CD4-positive, alpha-beta T cell treated with Interleukin-17A for 1 hour (primary cell): ENCODE results near the gene LMO4.

Experiments used
- DNase-seq: peaks from one replicate; pipeline ENCODE4 v3.0.0-alpha.2; 2020

Gene LMO4

GRCh38 chr1:87329051-87329525 is 408 bp downstream of the LMO4 start:
- peak; percentile 34 for DNase-seq

- peak; percentile 40 for DNase-seq
Measured at GRCh38 chr1:87329526-87330056, 911 bp downstream of the LMO4 start.

DNA sequence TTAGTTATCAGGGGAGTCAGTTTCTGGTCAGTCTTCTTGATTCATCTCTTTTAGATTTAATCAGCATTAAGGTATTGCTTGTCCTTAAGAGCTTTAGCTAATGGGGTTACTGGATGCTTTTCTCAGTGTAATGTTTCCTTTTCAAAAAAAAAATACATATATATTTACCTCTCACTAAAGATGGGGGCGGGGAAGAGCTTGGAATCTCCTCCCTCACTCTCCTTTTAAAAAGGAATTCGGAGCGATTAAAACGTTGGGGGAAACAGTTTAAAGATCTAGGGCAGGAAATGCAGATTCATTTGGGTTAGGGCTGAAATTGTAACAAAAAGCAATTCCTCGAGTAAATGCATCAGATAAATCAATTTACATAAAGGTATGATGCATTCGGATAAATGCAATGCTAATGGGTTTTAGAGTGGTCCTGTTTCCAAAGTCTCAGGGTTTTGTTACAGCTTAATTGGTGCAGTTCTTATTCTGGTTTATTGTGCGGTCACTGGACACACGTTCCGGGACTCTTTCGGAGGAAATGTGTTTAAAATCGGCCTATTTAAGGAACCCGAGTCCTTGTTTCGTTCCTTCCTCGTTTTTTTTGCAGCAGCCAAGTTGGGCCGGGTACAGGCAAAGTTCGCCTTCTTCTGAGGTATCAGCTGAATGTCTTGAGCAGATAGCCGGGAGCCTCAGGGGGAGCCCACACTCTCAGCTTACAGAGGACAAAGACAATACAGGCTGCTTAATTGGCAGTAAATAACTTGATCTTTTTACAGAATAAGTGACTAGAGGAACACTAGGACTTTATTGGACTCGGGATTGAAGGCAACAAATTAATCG is 1.6 kb downstream of the LMO4 start:
- DNase-seq: peak; percentile 18

- DNase-seq: no peak
Measured at GRCh38 chr1:87330885-87331364, 2.2 kb downstream of the LMO4 start.

GRCh38 chr1:87331365-87332241 is 2.9 kb downstream of the LMO4 start:
- DNase-seq: peak; percentile 78

- peak; percentile 50 for DNase-seq
Measured at GRCh38 chr1:87333692-87334347, 5.1 kb downstream of the LMO4 start.

GRCh38 chr1:87334351-87335174 is 5.9 kb downstream of the LMO4 start:
- no peak for DNase-seq

DNA sequence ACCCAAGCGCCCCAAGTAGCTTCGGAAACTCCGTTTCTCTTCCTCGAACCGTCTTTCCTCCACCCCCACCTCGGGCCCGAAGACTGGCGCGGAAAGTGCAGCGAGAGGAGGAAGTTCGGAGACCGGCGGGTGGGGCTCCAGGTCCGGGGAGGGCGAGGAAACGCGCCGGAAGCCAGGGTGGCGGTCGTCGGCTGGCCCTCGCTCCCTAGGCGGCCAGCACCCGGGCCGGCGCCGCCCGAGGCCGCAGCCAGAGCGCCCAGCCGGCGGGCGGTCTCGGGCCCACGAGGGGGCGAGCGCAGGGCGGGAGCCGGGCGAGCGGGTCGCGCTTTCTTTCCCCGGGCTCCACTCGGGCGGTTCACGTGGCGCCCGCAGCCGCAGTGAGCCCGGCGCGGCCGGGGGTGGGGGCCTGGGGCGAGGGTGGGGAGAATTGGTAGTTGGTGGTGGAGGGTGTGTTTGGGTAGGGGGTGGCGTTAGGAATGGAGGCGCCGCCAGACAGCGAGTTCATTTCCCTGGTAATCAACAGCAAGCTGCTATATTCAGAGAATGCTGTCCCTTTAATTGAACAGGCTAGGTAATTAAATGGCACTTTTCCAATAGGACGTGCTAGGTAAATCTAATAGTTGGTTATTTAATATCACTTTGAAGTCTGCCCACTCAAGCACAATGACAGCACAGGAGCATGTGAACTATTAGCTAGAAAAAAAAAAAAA is 6.7 kb downstream of the LMO4 start:
- DNase-seq: peak; percentile 69

DNA sequence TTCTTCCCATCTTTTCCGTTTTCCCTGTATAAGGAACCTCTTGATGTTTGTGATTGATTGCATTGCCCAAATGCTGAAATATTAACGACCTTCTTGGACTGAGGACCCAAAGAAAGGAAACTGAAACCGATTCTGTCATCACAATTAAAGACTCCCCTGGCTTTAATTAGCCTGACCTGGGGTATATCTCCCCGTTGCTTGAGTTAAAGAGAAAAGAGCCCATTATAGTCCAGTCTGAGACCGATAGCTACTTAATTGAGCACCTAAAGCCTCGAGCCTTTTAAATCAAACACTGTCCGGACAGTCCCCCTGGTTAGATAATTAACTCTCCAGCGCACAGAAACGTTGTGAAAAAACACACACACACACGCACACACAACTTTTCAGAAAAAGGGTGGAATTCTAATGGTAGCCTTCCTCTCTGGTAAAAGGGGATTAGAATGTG is 8.0 kb downstream of the LMO4 start:
- DNase-seq: no peak

DNA sequence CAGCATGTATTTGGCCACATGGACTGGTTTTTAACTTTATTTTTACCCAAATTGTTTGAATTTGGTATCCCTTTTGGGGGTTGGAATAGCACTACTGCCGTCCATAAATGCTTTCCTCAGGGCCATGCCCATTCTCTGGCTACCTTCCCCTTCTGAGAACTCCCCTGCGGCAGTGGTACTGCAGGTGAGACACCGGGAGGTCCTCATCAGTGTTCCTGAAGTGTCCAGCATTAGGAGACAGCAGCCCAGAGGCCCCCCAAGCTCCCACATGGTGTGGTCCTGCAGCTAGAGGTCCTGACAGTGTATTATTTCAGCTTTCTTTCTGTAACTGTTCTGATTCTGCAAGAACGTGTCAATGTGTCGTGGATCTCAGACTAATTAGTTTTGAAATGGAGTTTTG is 8.9 kb downstream of the LMO4 start:
- DNase-seq: no peak

DNA sequence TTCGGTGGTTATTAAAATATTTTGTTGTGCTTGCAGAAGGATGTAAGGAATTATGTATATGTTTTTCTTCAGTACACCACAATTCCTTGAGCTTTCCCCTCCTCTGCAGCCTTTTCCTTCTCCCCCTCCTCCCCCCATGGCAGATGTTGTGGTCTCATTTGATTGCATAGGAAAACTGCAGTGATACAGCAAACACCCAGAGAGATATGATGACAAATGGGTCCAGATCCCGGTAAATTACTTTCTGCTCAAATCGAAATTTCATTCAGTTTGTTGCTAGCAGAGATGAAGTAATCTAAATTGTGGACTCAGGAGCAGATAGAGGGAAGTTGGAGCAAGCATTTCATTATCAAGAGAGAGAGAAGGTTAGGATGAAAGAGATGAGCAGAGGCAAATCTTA is 9.9 kb downstream of the LMO4 start:
- DNase-seq: no peak

DNA sequence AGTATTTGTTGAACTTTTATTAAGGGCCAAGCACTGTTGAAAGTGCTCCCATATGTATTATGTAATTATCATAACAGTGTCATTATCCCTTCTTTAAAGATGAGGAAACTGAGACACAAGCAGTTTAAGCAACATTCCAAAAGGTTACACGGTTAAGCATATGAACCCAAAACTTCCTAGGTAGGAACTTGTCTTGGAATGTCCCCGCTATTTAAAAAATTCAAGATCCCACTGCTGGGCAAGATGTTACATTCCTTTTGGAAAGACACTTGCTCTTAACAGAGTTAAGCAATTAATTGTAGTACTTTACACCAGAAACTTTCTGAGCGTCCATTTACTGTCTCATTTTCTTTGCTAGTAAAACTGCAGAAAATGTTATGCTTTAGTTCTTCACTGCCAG is 15.6 kb downstream of the LMO4 start:
- no peak for DNase-seq

DNA sequence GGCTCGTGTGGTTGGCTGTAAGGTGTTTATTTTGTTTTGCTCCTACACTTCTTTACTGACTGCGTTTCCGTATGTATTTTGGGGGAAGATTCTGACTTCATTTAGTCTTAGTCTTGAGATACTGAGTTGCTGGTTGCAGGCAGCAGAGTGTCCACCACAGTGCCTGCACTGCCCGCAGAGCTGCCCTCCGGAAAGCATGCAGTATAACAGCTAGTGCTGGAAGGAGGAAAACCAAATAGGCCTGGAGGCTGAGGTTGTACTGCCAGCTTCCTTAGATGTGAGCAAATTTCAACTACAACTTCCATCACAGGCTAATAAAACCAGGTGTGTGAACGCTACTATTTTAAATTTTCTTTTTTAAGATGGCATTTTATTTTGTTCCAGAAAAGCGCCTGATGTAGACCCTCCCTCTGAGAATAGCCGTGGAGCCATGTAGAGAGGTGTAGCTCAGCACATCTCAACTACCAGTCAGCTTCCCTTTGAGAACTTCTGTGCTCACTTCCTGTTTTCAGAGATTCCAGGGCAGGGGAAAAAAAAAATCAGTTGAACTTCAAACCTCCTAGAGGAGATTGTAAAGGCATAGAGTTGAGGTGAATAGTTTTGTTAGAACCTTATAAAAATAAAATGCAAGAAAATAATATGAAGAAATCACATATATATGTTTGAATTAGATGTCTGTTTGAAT is 17.6 kb downstream of the LMO4 start:
- no peak for DNase-seq

GRCh38 chr1:87348341-87349019 is 19.8 kb downstream of the LMO4 start:
- no peak for DNase-seq

- no peak for DNase-seq
Measured at GRCh38 chr1:87349036-87349435, 20.4 kb downstream of the LMO4 start.

DNA sequence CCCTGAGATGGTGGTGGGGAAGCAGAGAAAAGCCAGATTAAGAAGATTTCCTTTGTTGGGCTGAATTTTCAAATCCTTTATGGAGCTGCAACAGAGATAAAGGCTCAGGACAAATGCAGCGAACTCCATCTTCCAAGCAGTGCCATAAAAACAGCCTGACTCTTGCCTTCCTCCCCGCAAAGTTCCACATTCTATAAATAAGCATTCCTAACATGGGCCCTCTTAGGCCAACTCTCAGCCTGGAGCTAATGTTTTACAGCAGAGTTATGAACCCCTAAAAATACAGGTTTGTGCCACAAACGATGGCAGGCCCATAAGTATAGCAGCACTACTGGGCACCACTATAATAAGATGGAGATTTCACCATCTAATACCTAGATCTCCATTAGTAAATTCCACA is 27.2 kb downstream of the LMO4 start:
- DNase-seq: no peak

DNA sequence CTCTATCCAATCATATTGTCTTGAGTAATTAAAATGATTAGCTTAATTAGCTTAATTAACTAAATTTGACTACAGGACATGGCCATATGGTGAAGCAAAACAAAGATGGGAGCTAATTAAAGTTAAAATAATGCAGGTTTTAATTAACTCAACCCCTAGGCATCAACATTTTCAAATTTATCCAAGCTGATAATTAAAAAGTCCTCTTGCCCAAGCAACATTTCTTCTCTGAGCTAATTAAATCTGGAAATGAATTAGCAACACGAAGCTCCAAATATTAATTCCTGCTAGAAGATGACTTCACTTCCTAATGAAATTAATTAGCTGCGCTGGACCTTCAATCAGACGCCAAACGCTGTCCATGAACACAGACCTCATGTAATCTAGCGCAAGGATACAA is 27.9 kb downstream of the LMO4 start:
- no peak for DNase-seq

- DNase-seq: no peak
Measured at GRCh38 chr1:87358219-87358618, 29.5 kb downstream of the LMO4 start.

DNA sequence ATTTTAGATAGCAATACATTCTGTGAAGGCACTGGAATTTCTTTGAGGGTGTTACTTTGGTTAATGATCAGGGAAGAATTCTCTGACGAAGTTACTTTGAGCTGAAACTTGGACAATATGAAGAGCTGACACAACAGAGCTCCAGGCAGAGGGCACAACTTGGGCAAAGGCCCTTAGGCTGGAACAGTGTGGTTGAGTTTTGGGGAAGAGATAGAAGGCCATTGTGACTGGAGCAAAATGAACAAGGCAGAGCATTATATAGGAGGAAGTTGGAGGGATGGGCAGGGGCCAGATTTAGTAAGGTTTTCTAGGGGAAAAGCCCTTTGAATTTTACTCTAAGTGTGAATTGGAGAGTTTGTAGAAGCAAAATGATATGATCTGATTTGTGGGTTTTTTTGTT is 30.9 kb downstream of the LMO4 start:
- no peak for DNase-seq
